OCI-LY1 (cell line): ENCODE measurements around the gene PLEKHM3.

ENCODE experiments used
- H2AFZ ChIP-seq: fragments of 200-600 bp; sonication (generic), shearing (Covaris generic); 2 replicates; pipeline ENCODE4 v1.6.0; 2014; ENCODE audit warnings: antibody characterized with exemption, mild to moderate bottlenecking, low read length
- H3F3A ChIP-seq: fragments of 200-600 bp; sonication (generic), shearing (Covaris generic); 2 replicates; pipeline ENCODE4 v1.6.0; 2014; ENCODE audit warnings: mild to moderate bottlenecking, antibody characterized with exemption, low read length, moderate library complexity; ENCODE audit not compliant: insufficient read depth
- H3K27ac ChIP-seq: fragments of 200-600 bp; sonication (generic); 2 replicates; pipeline ENCODE4 v1.5.1; 2014; ENCODE audit warnings: low read length, mixed run types, mild to moderate bottlenecking, low read depth; ENCODE audit not compliant: poor library complexity, severe bottlenecking
- H3K27me3 ChIP-seq: fragments of 200-600 bp; sonication (generic); 2 replicates; pipeline ENCODE4 v1.6.0; 2014; ENCODE audit warnings: antibody characterized with exemption, mild to moderate bottlenecking, low read length, moderate library complexity; ENCODE audit not compliant: insufficient read depth
- H3K36me3 ChIP-seq: fragments of 200-600 bp; sonication (generic); 2 replicates; pipeline ENCODE4 v1.6.1; 2014; ENCODE audit warnings: mild to moderate bottlenecking, antibody characterized with exemption, low read length, moderate library complexity, mixed read lengths; ENCODE audit not compliant: insufficient read depth
- H3K4me1 ChIP-seq: fragments of 200-600 bp; sonication (generic); 2 replicates; pipeline ENCODE4 v1.5.1; 2014; ENCODE audit warnings: mild to moderate bottlenecking, low read length, moderate library complexity; ENCODE audit not compliant: insufficient read depth, severe bottlenecking
- H3K4me2 ChIP-seq: fragments of 200-600 bp; sonication (generic), shearing (Covaris generic); 2 replicates; pipeline ENCODE4 v1.6.1; 2014; ENCODE audit warnings: low read length
- H3K4me3 ChIP-seq: fragments of 200-600 bp; sonication (generic); 2 replicates; pipeline ENCODE4 v1.5.1; 2014; ENCODE audit warnings: low read length, low read depth, mild to moderate bottlenecking, mixed read lengths; ENCODE audit not compliant: poor library complexity, severe bottlenecking
- H3K79me2 ChIP-seq: fragments of 200-600 bp; shearing (Covaris generic); 2 replicates; pipeline ENCODE4 v1.6.1; 2016; ENCODE audit warnings: mixed run types, low read length, mixed read lengths; ENCODE audit not compliant: insufficient read depth
- H3K9ac ChIP-seq: fragments of 200-600 bp; sonication (generic), shearing (Covaris generic); 2 replicates; pipeline ENCODE4 v1.6.1; 2014; ENCODE audit warnings: mild to moderate bottlenecking, low read length, mixed read lengths
- H3K9me2 ChIP-seq: fragments of 200-600 bp; sonication (generic), shearing (Covaris generic); 2 replicates; pipeline ENCODE4 v1.6.1; 2014; ENCODE audit warnings: low read depth, mild to moderate bottlenecking, low read length, mixed read lengths
- H3K9me3 ChIP-seq: fragments of 200-600 bp; shearing (Covaris generic); 2 replicates; pipeline ENCODE4 v1.6.1; 2014; ENCODE audit warnings: low read length, mixed read lengths
- H4K20me1 ChIP-seq: fragments of 200-600 bp; sonication (generic), shearing (Covaris generic); 2 replicates; pipeline ENCODE4 v1.6.0; 2016; ENCODE audit warnings: mild to moderate bottlenecking, low read length; ENCODE audit not compliant: insufficient read depth
- CTCF ChIP-seq: fragments of 200-600 bp; sonication (generic), shearing (Covaris generic); IDR thresholded peaks from 2 replicates; pipeline ENCODE4 v1.5.1; 2017; ENCODE audit warnings: mild to moderate bottlenecking, antibody characterized with exemption, low read length, moderate library complexity, mixed read lengths
- EZH2 ChIP-seq: fragments of 200-600 bp; sonication (generic), shearing (Covaris generic); IDR thresholded peaks from 2 replicates; pipeline ENCODE4 v1.8.0; 2017; ENCODE audit warnings: borderline replicate concordance, mixed run types, mild to moderate bottlenecking, antibody characterized with exemption, low read length, moderate library complexity, mixed read lengths

The PLEKHM3 gene

GRCh38 chr2:207938886-207939285 lies 86.4 kb downstream of the PLEKHM3 start:
- no peaks in the 10 kb centered on the region for H3F3A ChIP-seq
- H3K9ac ChIP-seq = no peak overlapping the region
- H3K9me2 ChIP-seq = no peaks in the 10 kb centered on the region
- H3K4me3 ChIP-seq = no peak overlapping the region
- no peaks in the 10 kb centered on the region for H3K79me2 ChIP-seq
- no peaks in the 10 kb centered on the region for H3K9me3 ChIP-seq
- H3K36me3 ChIP-seq = no peaks in the 10 kb centered on the region
- H3K4me2 ChIP-seq = no peak overlapping the region
- H3K4me1 ChIP-seq = no peaks in the 10 kb centered on the region
- H4K20me1 ChIP-seq = no peaks in the 10 kb centered on the region
- no peak overlapping the region for H2AFZ ChIP-seq
- no peak for TF ChIP-seq CTCF
- no peak for TF ChIP-seq EZH2
- H3K27ac ChIP-seq = no peak overlapping the region
- no peaks in the 10 kb centered on the region for H3K27me3 ChIP-seq

GRCh38 chr2:207938415-207938814 lies 86.9 kb downstream of the PLEKHM3 start:
- Histone ChIP-seq H3K4me3 (no peak overlapping the region), H3K9me3 (no peaks in the 10 kb centered on the region), H3K9me2 (no peaks in the 10 kb centered on the region), H3K9ac (no peak overlapping the region), H3K27ac (no peak overlapping the region), H3K4me1 (no peaks in the 10 kb centered on the region), H4K20me1 (no peaks in the 10 kb centered on the region), H3K27me3 (no peaks in the 10 kb centered on the region), H3F3A (no peaks in the 10 kb centered on the region), H2AFZ (no peak overlapping the region), H3K79me2 (no peaks in the 10 kb centered on the region), H3K36me3 (no peaks in the 10 kb centered on the region), H3K4me2 (no peak overlapping the region)
- TF ChIP-seq CTCF (no peak), EZH2 (no peak)

GRCh38 chr2:207937823-207938222 lies 87.5 kb downstream of the PLEKHM3 start:
- H3K36me3 ChIP-seq = no peaks in the 10 kb centered on the region
- H3K27me3 ChIP-seq = no peaks in the 10 kb centered on the region
- H3K4me3 ChIP-seq = no peak overlapping the region
- H4K20me1 ChIP-seq = no peaks in the 10 kb centered on the region
- H3K9ac ChIP-seq = no peak overlapping the region
- no peaks in the 10 kb centered on the region for H3K4me1 ChIP-seq
- no peak overlapping the region for H3K27ac ChIP-seq
- H3F3A ChIP-seq = no peaks in the 10 kb centered on the region
- no peaks in the 10 kb centered on the region for H3K9me2 ChIP-seq
- H2AFZ ChIP-seq = no peak overlapping the region
- TF ChIP-seq CTCF (no peak), EZH2 (no peak)
- no peaks in the 10 kb centered on the region for H3K79me2 ChIP-seq
- H3K4me2 ChIP-seq = no peak overlapping the region
- H3K9me3 ChIP-seq = no peaks in the 10 kb centered on the region
